ENCODE data around the gene C4orf17.
"Not testable (repeated sequence)": the region's sequence is repeated elsewhere in the genome, so short reads cannot be mapped to it uniquely, and the experiment has no call there.

The C4orf17 gene

DNA sequence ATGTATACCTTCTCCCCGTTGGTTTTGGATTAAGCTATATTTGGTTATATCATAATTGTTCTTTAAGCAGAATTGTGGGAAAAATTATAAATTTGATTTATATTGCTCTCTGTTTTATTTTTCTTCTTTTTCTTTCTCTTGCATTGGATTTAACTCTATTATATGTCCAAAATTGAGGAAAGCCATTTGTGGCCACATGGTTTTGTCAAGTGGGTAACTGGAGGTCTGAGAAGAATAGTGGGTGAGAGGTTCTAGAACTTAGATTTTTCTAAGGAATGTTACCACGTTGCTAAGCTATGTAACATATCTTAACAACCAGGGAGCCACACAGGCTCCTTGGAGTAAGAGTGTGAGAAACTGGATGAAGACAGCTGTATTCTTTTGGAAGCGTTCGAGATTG, at the start of gene C4orf17:
Gene C4orf17 (plus strand): TSS at position 301 of the 400 bp plus-strand sequence. CDS start 2,061 bp downstream, outside the sequence.
- no peak for DNase-seq

DNA sequence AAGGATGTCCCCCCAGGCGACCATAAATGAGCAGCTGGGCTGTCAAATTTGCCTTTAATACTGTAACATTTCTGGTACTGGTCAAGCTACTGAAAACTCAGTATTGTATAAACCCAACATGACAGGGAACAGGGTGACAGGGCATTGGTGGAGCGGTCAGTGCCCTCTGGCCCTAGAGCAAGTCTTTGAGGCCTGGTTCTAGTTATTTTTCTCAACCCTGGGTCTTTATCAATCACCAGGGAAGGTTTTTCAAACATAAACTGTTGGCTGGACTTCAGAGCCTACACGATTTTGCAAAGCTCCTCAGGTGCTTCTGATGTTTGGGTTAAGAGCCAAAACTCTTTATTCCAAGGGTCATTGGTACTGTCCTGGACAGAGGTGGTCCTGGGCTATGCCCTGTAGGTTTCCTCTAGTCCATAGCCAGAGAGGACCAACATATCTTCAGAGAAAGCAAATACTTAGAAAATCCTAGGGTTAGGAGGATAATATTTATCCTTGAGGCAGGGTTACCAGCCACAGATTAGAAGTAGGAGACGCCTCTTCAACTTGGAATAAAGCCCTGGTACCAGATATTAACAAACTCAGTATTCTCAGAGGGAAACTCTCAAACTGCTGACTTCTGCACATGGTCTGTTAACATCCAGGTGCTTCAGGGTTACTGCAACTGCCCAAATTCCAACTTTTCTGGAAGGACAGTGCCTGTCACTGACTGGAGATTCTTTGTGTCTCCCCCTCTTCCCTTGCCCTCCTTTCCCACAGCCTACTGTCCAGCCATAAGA, 49.0 kb upstream of the C4orf17 start:
- no peak for DNase-seq

DNA sequence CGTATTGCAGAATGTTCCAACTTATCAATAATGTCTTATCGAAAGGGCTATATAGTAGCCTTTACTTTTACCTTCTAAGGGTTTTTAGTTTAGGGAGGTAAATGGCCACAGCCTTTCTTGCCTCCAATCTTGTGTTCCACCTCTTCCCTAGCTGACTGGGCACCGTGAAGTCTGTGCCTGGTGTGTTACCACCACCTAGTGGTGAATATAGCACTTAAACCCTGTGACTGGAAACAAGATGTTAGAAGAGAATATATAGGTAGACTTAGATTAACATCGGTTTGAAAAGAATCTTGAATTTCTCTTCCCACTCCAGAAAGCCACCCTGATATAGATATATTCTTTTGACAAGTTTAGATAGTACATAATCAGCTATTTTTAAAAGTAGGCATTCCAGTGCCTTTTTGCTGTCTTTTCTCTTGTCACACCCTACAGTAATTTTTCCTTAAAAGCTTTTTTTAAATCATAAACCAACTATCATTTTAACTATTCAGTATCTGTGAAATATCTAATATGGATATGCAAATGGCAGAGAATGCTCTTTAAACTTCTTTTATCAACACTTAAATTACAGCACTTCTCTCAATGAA, 47.9 kb upstream of the C4orf17 start:
- DNase-seq: peak in 1 of 2 experiments; percentile 43

DNA sequence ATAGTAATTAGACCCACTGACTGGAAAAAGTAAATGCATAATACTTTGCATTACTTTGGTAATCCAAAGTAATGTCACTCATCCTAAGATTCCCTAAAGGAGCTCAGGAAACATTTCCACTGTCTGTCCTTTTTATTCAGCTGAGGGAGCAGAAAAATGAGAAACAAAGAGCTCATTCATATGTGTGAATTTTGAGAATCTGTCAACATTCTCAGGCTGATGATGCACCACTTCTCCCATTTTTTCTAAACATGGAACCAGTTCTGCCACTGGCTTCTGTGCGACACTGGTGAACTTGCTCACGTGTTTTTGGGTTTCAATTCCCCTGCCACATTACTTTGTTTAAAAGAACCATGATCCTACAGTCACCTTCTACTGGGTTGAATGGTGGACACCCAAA, 47.3 kb upstream of the C4orf17 start:
- DNase-seq: no peak

DNA sequence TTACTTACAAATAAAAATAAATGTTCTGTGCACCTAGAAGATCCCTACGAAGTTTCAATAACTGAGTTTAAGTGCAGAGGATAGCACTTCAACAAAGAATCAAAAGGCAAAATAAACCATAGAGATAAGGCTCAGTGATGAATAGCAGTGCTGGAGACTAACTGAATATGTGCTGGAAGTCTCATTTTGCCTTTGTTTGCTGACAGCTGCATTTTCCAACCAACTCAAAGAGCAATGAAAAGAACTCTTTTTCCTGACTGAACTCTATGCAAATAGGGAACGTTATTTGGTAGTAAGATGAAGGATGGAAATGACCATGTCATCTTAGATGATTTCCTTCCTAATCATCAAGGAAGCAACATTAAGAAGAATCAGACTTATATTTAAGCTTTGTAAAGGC, 42.9 kb upstream of the C4orf17 start:
- DNase-seq: no peak

DNA sequence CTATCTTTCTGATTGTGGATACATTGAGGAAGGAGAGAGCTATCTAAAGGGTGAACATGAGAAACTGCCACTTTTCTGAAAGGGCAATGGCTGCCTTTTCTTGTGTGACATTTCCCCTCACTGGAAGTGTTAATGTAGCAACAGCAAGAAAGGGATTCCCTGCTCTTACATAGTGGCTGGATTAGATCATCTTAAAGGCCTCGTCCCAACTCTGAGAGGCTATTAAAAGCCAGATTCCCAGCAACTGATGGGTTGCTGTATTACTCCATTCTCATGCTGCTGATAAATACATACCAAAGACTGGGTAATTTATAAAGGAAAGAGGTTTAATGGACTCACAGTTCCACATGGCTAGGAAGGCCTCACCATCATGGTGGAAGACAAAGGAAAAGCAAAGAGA, 41.9 kb upstream of the C4orf17 start:
- DNase-seq: no peak

DNA sequence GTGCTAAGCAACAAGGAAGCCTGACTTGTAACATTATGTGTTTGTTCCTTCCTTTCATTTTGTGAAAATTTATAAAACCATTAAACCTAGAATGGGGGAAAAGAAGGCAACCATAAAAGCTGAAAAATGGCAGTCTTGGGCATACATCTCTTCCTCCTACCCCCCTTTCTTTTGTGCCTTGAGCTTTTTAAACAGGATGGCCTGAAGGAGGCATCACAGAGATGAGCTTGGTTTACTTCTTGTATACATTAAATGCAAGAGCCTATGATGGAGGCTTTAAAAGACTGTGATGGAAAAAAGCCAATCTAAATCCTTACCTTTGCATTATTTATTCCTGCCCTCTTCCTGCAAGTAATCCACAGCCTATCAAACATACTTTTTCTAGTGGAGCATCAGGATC, 39.5 kb upstream of the C4orf17 start:
- DNase-seq: no peak

DNA sequence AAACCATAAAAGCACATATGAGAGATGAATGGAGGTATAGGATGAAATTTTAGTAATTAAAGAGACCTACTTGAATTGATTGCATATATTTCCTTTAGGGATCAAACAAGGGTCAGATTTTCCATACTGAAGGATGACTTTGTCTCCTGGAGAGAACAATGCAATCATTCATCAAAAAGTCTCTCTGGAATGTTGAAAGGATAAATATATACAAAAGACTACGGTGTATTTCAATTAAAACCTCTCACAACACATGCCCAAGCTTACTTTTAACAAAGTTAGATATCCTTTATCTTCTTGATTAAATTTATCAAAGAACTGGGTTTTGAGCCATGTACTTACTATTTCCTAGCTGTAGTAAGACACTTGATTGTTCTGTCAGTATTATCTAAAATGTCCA, 38.9 kb upstream of the C4orf17 start:
- no peak for DNase-seq

DNA sequence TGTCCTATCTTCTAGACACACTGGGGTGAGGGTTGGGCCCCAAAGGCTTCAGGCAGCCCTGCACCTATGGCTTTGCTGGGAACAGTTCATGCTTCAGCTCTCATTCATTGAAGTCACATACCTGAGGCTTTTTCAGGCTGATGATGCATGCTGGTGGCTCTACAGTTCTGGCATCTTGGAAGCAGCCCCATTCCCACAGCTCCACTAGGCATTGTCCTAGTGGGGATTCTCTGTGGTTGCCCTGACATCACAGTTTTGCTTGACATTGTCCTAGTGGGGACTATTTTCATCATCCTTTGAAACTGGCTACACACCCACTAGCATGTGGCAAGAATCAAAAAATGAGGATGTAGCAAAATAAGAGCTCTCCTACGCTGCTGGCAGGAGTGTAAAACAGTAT, 37.7 kb upstream of the C4orf17 start:
- no peak for DNase-seq

DNA sequence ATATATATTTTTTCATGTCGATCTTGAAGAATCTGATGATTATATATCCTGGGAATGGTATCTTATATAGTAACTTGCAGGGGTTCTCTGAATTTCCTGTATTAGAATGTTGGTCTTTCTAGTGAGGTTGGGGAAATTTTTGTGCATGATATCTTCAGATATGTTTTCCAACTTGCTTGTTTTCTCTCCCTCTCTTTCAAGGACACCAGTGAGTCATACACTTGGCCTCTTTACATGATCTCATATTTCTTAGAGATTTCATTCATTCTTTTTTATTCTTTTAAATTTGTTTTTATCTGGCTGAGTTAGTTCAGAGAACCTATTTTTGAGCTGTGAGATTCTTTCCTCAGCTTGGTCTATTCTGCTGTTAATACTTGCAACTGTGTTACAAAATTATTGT, 27.2 kb upstream of the C4orf17 start:
- DNase-seq: no peak

DNA sequence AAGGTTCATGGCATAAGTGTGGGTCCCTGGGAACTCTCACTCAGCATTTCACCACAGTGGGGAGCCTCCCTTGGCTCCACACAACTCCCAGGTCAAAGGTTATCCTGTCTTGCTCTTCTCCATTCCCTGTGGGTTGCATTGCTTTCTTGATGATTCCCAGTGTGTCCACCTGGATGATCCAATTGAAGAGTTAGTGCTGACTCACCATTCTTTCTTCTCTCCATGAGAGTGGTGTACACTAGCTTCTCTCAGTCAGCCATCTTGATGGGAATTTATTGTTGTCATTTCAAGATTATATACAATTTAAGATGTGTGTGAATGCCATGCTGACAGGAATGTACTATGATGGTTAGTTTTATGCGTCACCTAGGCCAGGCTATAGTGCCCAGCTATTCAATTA, 25.6 kb upstream of the C4orf17 start:
- DNase-seq: no peak

DNA sequence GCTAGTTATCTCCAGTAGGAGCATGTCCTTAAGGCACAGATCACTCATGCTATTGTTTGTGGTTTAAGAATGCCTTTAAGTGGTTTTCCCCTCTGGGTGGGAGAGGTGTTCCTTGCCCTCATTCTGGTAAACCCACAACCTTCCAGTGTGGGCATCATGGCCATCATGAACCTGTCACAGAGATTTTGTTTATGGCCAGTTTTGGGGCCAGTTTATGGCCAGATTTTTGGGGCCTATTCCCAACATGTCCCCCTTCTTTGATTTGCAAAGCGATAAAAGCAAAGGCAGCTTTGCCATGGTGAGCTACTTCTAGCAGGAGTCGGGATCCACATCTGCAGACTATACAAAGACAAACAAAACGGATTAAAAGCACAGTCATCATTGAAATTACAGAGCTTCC, 24.2 kb upstream of the C4orf17 start:
- not testable (repeated sequence) for DNase-seq

DNA sequence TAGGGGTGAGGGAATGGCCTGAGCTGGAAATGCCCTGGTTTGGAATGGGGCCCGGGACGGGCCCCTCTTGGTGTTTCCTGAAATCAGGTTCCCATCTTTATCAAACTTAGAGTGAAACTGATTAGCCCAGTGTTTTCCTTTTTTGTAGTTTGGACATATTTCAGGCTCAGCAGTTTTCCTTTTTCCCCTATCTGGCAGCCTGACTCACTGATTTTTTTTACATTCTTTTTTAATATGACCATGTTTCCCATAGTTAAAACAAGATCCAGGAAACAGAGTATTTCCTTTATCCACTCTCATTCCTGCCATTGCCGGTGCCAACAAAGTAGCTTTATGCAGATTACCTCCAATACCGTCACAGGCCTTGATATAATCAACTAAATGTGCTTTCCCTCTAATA, 20.5 kb upstream of the C4orf17 start:
- DNase-seq: no peak

DNA sequence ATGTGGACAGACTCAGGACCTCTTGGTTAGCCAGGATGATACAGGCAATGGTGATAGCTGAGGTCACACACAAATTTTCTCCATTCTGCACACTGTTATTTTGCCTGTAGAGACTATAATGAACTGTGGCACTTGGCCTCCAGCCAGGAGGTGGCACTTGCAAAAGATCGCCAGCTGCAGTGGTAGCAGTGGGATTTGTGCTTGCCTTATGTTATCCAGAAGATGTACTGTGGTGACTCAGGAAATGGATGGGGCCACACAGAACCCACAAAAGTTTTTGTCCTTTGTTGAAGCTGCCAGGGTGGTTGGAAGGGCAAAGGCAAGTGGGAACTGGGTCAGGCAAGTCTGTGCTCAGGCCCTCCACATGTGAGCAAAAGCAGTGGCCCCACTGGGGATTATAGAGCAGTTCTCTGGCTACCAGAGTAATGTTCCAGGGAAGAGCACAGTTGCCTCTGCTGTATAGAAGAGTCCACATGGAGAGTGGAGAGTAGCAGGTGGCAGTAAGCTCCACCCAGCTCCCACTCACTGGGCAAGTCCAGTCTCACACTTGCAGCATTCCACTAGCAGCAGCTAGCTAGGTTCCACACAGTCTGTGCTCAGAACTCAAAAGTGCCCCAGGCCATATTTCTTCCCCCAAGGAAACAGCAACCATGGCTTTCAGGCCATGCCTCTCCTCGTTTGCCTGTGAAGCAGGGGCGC, 5.9 kb upstream of the C4orf17 start:
- no peak for DNase-seq

DNA sequence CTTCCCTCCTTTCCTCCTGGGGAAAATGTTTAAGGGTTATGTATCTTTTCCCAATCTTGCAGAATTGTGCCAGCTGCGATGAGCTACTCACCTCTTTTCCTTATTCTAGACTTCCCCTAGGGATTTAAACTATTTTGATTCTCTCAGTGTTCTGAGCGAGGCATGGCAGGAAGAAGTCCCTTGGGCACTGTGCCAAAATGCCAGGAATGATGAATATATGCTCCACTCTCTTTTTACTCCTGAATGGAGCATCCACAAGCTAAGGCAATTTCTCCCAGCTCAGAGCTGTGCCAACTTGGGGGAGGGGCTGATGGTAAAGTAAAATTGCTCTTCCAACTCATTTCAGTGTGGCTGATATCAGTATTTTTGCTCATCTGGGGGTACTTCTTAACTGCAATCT, 4.0 kb upstream of the C4orf17 start:
- DNase-seq: no peak

DNA sequence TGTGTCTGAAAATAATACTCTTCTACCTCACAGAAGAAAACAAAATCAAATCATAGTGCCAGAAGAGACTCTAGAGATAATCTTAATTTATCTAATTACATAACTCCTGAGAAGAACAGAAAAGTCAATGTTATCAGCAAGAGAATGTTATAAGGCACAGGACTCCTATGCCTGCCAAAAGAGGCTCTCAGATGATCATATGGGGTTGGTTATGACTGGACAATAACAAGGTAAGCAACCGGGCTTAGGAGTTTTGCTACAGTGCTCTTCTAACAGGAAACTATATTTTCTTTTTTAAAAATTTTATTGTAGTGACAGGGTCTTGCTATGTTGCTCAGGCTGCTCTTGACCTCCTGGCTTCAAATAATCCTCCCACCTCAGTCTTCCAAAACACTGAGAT, 3.5 kb upstream of the C4orf17 start:
- no peak for DNase-seq

DNA sequence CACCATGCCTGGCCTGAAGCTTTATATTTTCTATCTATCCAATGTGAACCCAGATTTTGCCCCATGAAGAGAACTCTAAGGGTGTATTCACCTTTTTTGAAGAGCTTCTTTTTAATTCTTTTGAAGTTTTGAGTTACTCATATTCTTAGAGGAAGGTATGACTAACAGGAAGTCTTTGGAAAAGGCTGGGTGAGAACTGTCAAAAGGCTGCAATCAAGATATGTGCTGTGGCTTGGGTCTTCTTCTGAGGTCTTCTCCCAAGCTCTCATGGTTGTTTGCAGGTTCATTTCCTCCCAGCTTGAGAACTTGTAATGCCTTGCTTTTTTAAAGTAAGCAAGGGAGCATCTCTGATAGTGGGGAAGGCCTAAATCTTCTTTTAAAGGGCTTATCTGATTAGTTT, 3.1 kb upstream of the C4orf17 start:
- DNase-seq: no peak

DNA sequence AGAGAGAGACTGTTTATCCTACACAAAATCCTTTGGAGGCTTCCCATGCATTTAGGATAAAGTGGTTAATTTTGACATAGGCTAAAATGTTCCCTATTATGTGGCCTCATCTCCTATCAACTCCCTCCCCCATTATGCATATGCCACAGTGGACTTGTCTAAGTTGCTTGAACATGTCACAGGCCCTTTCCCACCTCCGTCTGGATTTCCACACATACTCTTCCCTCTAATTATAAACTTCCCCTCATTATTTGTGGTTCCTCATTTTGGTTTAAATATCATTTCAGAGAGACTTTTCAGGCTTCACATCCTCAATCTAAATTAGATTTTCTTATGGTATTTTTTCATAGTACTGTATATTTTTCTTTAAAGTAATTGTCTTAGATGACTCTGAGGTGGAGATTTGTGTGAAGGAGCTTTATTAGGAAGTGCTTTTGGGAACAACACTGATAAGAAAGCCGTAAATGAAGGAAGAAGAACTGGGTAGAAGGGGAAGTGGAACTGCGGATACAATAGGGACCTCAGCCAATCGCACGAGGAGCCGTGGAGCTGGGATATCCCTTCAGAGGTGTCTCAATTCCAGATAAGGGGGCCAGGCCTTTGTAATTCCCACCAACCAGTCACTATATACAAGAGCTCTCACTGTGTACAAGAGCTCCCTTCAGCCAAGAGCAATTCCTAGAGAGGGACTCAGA, 7.9 kb downstream of the C4orf17 start:
- no peak for DNase-seq

DNA sequence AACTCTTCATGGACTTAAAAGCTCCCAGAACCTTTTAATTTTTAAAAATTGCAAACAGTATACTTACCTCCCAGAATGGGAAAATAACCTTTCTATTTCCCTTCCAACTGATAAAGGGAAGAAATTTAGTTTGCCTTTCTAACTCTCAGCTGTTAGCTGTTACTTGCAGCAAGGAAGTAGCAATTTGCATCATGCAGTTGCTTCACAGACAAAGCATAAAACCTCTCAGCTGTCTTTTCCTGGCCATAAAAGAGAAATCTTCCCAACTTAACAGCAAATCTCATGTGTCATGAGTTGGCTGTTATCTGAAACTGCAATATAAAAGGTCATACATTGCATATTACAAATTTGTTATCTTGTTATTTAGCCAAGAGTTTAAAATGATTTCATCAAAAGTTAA, 18.4 kb downstream of the C4orf17 start:
- DNase-seq: no peak

DNA sequence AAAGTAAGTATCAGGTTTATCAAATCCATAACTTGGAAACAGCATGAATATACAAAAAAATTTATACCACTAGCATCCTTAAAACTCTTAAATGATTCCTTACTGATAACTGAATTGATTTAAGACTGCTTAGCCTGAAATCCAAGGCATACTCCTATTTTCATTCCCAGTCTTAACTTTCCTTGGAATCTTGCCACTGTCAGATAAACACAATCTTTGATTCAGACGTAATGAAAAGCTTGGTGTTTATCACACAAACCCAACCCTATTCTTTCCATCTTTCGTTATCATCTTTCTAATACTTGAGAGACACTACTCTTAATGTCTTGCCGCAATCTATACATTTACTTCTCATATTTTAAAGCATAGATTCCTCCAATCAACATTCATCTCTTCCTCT, 19.1 kb downstream of the C4orf17 start:
- no peak for DNase-seq

DNA sequence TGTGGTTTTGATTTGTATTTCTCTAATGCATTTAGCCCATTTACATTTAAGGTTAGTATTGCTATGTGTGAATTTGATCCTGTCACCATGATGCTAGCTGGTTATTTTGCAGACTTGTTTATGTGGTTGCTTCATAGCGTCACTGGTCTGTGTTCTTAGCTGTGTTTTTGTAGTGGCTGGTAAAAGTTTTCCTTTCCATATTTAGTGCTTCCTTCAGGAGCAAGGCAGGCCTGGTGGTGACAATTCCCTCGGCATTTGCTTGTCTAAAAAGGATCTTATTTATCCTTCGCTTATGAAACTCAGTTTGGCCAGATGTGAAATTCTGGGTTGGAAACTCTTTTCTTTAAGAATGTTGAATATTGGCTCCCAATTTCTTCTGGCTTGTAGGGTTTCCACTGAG, 23.9 kb downstream of the C4orf17 start:
- DNase-seq: not testable (repeated sequence)

DNA sequence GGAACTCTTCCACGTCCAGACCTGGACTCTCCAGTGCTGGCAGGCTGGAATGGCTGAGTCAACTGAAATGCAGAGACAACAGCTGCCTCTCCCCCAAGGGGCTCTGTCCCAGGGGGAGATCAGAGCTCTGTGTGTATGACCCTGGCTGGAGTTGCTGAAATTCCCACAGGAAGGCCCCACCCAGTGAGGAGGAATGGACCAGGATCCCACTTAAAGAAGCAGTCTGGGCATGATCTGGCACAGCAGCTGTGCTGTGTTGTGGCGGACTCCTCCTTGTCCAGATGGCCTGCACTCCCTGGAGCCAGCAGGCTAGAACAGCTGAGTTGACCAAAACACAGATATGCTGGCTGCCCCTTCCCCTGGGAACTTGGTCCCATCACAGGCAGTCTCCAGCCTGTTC, 25.4 kb downstream of the C4orf17 start:
- no peak for DNase-seq

DNA sequence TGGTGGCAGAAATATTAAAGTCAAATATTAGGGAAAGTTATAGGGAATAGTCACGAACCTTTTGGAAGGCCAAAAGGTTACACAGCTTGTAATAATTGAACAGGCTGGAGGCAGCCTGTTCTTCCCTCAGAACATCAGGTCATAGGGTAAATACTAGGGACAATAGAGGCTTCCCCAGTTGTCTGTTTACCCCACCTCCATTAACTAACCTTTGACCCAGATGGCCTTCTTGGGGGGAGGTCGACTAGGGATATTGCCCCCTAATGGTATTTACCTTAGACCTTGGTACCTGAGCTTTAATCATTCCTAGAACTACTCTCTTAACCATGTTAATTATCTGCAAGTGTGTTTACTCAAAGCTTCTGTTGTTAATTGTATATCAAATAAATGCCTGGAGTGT, 26.0 kb downstream of the C4orf17 start:
- no peak for DNase-seq

DNA sequence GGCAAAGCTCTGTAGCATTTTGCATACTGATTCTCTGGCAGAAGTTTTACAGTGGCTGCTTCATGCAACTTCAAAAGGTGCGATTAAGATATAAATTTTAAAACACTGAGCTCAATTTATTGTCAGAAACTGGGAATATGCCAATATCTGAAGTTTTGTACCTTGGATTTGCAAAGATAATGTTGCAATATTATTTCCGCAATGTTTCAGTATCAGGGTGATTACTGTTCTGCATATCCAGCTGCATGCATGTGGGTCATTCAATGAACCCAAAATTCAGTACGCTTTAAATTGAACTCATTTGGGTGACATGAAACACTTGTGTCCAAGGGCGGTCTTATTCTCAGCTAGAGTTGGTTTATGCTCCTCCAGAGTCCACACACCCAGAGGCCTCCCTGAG, 26.9 kb downstream of the C4orf17 start:
- DNase-seq: no peak
